ENCODE data around the gene CCDC60.

The CCDC60 gene

DNA sequence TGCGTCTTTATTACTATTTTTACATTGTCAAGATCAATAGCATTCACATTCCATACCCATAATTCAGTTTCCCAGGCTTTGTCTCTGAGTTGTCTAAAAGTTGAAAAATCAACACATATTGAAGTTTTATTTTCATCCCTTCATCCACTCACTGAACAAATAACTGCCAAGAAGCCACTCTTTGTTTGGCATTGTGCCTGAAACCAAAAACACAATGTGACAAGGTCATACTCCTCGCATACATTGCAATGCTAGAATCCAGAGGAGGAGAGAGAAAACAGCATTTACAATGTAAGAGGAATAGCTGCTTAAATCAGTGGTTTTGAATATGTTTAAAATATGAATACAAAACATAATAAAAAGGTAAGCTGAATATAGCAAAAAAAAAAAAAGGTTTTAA is 71.8 kb downstream of the CCDC60 start:
- no peaks in the 10 kb centered on the region for H3K27me3 ChIP-seq (ENCODE audit: control insufficient read depth in 2 of 2, insufficient read depth in 2 of 2, low read length in 2 of 2)
- no peak overlapping the region for H3K4me3 ChIP-seq (ENCODE audit: low read length in 2 of 2)
- H3K36me3 ChIP-seq (ENCODE audit: control insufficient read depth in 2 of 2, insufficient read depth in 2 of 2, low read length in 2 of 2) = no peaks in the 10 kb centered on the region
- H3K4me1 ChIP-seq (ENCODE audit: control insufficient read depth in 2 of 2, insufficient read depth in 2 of 2, low read length in 2 of 2) = no peaks in the 10 kb centered on the region
- no peak overlapping the region for H3K27ac ChIP-seq (ENCODE audit: low read depth in 2 of 2, low read length in 2 of 2)
- no peaks in the 10 kb centered on the region for H3K9me3 ChIP-seq (ENCODE audit: control insufficient read depth in 2 of 2, low read length in 2 of 2)
- no peak overlapping the region for H3K9ac ChIP-seq (ENCODE audit: low read depth in 1 of 2, low read length in 2 of 2)

DNA sequence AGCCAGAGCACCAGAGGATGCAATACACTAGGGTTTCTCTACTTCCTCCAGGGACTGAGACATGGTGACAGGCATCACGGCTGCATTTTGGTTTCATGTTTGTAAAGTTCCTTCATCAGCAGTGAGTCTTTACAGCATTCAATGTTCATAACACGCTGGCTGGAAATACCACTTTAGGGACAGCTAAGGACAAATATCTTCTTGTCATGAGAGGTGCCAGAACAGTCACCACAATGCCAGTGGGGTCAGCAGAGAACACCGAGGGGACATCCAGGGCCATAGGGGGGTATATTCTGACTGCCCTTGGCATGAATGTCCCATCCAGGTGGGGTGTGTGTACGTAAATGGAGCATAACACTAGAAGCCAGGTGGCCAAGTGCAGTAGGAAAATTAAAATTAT is 72.3 kb downstream of the CCDC60 start:
- Histone ChIP-seq H3K27me3 (ENCODE audit: control insufficient read depth in 2 of 2, insufficient read depth in 2 of 2, low read length in 2 of 2) (no peaks in the 10 kb centered on the region), H3K9me3 (ENCODE audit: control insufficient read depth in 2 of 2, low read length in 2 of 2) (no peaks in the 10 kb centered on the region), H3K9ac (ENCODE audit: low read depth in 1 of 2, low read length in 2 of 2) (no peak overlapping the region), H3K4me3 (ENCODE audit: low read length in 2 of 2) (no peak overlapping the region), H3K27ac (ENCODE audit: low read depth in 2 of 2, low read length in 2 of 2) (no peak overlapping the region), H3K4me1 (ENCODE audit: control insufficient read depth in 2 of 2, insufficient read depth in 2 of 2, low read length in 2 of 2) (no peaks in the 10 kb centered on the region), H3K36me3 (ENCODE audit: control insufficient read depth in 2 of 2, insufficient read depth in 2 of 2, low read length in 2 of 2) (no peaks in the 10 kb centered on the region)

DNA sequence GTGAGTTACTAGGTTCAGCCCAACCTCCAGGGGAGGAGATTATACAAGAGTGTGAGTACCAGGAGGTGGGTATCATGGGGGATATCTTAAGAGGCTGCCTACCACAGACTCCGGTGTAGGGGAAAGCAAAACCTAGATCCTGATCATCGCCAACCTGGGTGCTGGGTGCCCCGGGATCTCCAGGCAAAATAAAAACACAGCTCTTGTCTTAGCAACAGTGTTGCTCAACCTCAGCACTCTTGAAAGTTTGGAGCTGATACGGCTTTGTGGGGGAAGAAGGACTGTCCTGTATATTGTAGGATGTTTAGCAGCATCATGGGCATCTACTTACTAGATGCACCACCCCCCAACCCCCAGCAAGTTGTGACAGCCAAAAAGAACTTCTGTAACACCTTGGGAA is 74.5 kb downstream of the CCDC60 start:
- H3K27me3 ChIP-seq (ENCODE audit: control insufficient read depth in 2 of 2, insufficient read depth in 2 of 2, low read length in 2 of 2) = no peaks in the 10 kb centered on the region
- H3K9ac ChIP-seq (ENCODE audit: low read depth in 1 of 2, low read length in 2 of 2) = no peak overlapping the region
- H3K9me3 ChIP-seq (ENCODE audit: control insufficient read depth in 2 of 2, low read length in 2 of 2) = no peaks in the 10 kb centered on the region
- no peaks in the 10 kb centered on the region for H3K36me3 ChIP-seq (ENCODE audit: control insufficient read depth in 2 of 2, insufficient read depth in 2 of 2, low read length in 2 of 2)
- no peak overlapping the region for H3K27ac ChIP-seq (ENCODE audit: low read depth in 2 of 2, low read length in 2 of 2)
- H3K4me1 ChIP-seq (ENCODE audit: control insufficient read depth in 2 of 2, insufficient read depth in 2 of 2, low read length in 2 of 2) = no peaks in the 10 kb centered on the region
- H3K4me3 ChIP-seq (ENCODE audit: low read length in 2 of 2) = no peak overlapping the region

- H3K36me3 ChIP-seq (ENCODE audit: control insufficient read depth in 2 of 2, insufficient read depth in 2 of 2, low read length in 2 of 2) = no peaks in the 10 kb centered on the region
- H3K4me1 ChIP-seq (ENCODE audit: control insufficient read depth in 2 of 2, insufficient read depth in 2 of 2, low read length in 2 of 2) = peaks cover 0 to 4% of the 10 kb centered on the region in 2 donors
- H3K9me3 ChIP-seq (ENCODE audit: control insufficient read depth in 2 of 2, low read length in 2 of 2) = no peaks in the 10 kb centered on the region
- no peak overlapping the region for H3K27ac ChIP-seq (ENCODE audit: low read depth in 2 of 2, low read length in 2 of 2)
- no peaks in the 10 kb centered on the region for H3K27me3 ChIP-seq (ENCODE audit: control insufficient read depth in 2 of 2, insufficient read depth in 2 of 2, low read length in 2 of 2)
- no peak overlapping the region for H3K9ac ChIP-seq (ENCODE audit: low read depth in 1 of 2, low read length in 2 of 2)
- H3K4me3 ChIP-seq (ENCODE audit: low read length in 2 of 2) = no peak overlapping the region
Observed at GRCh38 chr12:119410396-119410795, 75.9 kb downstream of the CCDC60 start.

- no peak overlapping the region for H3K4me3 ChIP-seq (ENCODE audit: low read length in 2 of 2)
- no peak overlapping the region for H3K27ac ChIP-seq (ENCODE audit: low read depth in 2 of 2, low read length in 2 of 2)
- no peaks in the 10 kb centered on the region for H3K36me3 ChIP-seq (ENCODE audit: control insufficient read depth in 2 of 2, insufficient read depth in 2 of 2, low read length in 2 of 2)
- peaks cover 0 to 6% of the 10 kb centered on the region in 2 donors for H3K4me1 ChIP-seq (ENCODE audit: control insufficient read depth in 2 of 2, insufficient read depth in 2 of 2, low read length in 2 of 2)
- no peaks in the 10 kb centered on the region for H3K27me3 ChIP-seq (ENCODE audit: control insufficient read depth in 2 of 2, insufficient read depth in 2 of 2, low read length in 2 of 2)
- H3K9ac ChIP-seq (ENCODE audit: low read depth in 1 of 2, low read length in 2 of 2) = no peak overlapping the region
- H3K9me3 ChIP-seq (ENCODE audit: control insufficient read depth in 2 of 2, low read length in 2 of 2) = no peaks in the 10 kb centered on the region
Observed at GRCh38 chr12:119412306-119412705, 77.8 kb downstream of the CCDC60 start.

DNA sequence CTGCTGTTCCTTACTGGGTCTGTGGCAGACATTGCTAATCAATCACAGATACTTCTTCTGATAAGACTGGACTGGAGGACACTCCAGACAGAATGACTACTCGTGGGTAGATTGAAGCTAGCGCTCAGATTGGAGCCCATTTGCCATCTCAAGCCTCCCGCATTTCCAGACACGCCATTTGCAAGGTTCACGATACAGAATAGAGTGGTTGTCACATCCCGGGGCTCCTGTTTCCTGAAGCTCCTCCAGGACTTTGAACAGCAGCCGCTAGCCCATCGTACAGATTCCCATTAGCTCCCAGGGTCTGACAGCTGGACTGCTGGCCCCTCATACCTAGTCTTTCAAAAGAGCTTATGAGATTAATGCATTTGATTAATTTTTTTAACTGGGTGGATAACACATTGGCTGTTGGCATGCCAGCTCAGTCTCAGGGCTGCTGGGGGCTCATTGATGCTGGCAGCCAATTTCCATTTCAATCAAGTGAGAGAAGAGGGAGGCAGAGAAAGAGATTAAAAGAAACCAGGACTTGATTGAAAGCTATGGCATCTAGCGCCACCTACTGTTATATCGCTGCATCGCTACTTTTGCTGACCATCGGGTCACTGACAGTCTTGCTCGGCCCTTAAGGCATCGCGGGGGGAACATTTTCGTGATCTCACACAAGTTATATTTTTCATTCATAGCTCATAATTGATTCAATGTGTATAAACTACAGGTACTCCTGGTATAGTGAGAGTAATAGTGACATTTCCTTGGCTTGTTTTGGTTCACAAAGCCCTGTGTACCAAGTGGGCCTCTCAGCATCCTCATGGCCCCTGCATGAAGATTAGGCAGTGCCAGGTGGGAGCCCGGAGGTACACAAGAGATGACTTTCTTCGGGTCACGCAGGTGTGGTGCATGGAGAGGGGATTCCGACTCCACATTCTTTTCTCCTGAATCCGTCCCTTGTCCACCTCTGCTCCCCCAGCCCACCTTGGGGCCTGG is 78.6 kb downstream of the CCDC60 start:
- Histone ChIP-seq H3K9ac (ENCODE audit: low read depth in 1 of 2, low read length in 2 of 2) (no peak overlapping the region), H3K4me1 (ENCODE audit: control insufficient read depth in 2 of 2, insufficient read depth in 2 of 2, low read length in 2 of 2) (peaks cover 0 to 9% of the 10 kb centered on the region in 2 donors), H3K27me3 (ENCODE audit: control insufficient read depth in 2 of 2, insufficient read depth in 2 of 2, low read length in 2 of 2) (no peaks in the 10 kb centered on the region), H3K4me3 (ENCODE audit: low read length in 2 of 2) (no peak overlapping the region), H3K9me3 (ENCODE audit: control insufficient read depth in 2 of 2, low read length in 2 of 2) (no peaks in the 10 kb centered on the region), H3K36me3 (ENCODE audit: control insufficient read depth in 2 of 2, insufficient read depth in 2 of 2, low read length in 2 of 2) (no peaks in the 10 kb centered on the region), H3K27ac (ENCODE audit: low read depth in 2 of 2, low read length in 2 of 2) (no peak overlapping the region)

DNA sequence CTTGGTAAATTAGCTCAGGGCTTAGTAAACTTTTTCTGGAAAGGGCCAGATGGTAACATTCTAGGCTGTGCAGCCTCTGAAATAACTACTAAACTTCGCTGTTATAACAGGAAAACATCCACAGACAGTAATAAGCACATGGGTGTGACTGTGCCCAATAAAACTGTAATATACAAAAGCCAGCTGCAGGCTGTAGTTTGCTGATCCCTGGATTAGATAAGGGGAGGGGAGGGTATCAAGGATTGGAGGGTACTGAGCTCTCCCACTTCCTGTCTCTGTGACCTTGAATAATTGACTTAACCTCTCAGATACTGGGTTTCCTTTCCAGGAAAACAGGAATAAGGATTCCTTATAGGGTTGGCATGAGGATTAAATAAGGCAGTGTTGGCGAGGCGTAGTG is 81.2 kb downstream of the CCDC60 start:
- Histone ChIP-seq H3K9ac (ENCODE audit: low read depth in 1 of 2, low read length in 2 of 2) (no peak overlapping the region), H3K4me3 (ENCODE audit: low read length in 2 of 2) (no peak overlapping the region), H3K27ac (ENCODE audit: low read depth in 2 of 2, low read length in 2 of 2) (peak overlapping the region in 1 of 2 donors; percentile 34)

GRCh38 chr12:119417440-119417839 is 82.9 kb downstream of the CCDC60 start:
- Histone ChIP-seq H3K36me3 (ENCODE audit: control insufficient read depth in 2 of 2, insufficient read depth in 2 of 2, low read length in 2 of 2) (no peaks in the 10 kb centered on the region), H3K4me3 (ENCODE audit: low read length in 2 of 2) (no peak overlapping the region), H3K27me3 (ENCODE audit: control insufficient read depth in 2 of 2, insufficient read depth in 2 of 2, low read length in 2 of 2) (no peaks in the 10 kb centered on the region), H3K9me3 (ENCODE audit: control insufficient read depth in 2 of 2, low read length in 2 of 2) (no peaks in the 10 kb centered on the region), H3K9ac (ENCODE audit: low read depth in 1 of 2, low read length in 2 of 2) (no peak overlapping the region), H3K27ac (ENCODE audit: low read depth in 2 of 2, low read length in 2 of 2) (peak overlapping the region in 1 of 2 donors; percentile 7), H3K4me1 (ENCODE audit: control insufficient read depth in 2 of 2, insufficient read depth in 2 of 2, low read length in 2 of 2) (peaks cover 0 to 9% of the 10 kb centered on the region in 2 donors)

More for the DNA sequence above, 81.2 kb downstream of the CCDC60 start:
- Histone ChIP-seq H3K4me1 (ENCODE audit: control insufficient read depth in 2 of 2, insufficient read depth in 2 of 2, low read length in 2 of 2) (peaks cover 0 to 9% of the 10 kb centered on the region in 2 donors), H3K27me3 (ENCODE audit: control insufficient read depth in 2 of 2, insufficient read depth in 2 of 2, low read length in 2 of 2) (no peaks in the 10 kb centered on the region), H3K36me3 (ENCODE audit: control insufficient read depth in 2 of 2, insufficient read depth in 2 of 2, low read length in 2 of 2) (no peaks in the 10 kb centered on the region), H3K9me3 (ENCODE audit: control insufficient read depth in 2 of 2, low read length in 2 of 2) (no peaks in the 10 kb centered on the region)

DNA sequence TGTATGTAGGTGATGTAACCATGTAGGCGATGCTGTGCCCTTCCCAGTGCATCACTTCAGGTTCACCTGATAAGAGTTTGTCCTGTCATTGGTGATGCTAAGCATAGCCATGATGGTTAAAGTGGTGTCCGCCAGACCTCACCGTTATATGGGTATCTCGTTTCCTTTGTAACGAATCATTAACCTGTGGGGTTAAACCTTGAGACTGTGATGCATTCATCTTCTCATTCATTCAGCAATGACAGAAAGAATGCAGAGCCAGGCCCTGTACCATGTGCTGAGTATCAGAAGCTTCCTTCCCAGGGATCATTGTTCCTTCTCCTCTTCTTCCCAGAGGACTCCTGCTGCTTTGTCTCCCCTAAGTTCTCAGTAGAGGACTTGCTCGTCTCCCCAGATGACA is 84.9 kb downstream of the CCDC60 start:
- H3K4me3 ChIP-seq (ENCODE audit: low read length in 2 of 2) = no peak overlapping the region
- H3K9me3 ChIP-seq (ENCODE audit: control insufficient read depth in 2 of 2, low read length in 2 of 2) = no peaks in the 10 kb centered on the region
- peaks cover 0 to 9% of the 10 kb centered on the region in 2 donors for H3K4me1 ChIP-seq (ENCODE audit: control insufficient read depth in 2 of 2, insufficient read depth in 2 of 2, low read length in 2 of 2)
- H3K9ac ChIP-seq (ENCODE audit: low read depth in 1 of 2, low read length in 2 of 2) = no peak overlapping the region
- no peak overlapping the region for H3K27ac ChIP-seq (ENCODE audit: low read depth in 2 of 2, low read length in 2 of 2)
- no peaks in the 10 kb centered on the region for H3K27me3 ChIP-seq (ENCODE audit: control insufficient read depth in 2 of 2, insufficient read depth in 2 of 2, low read length in 2 of 2)
- H3K36me3 ChIP-seq (ENCODE audit: control insufficient read depth in 2 of 2, insufficient read depth in 2 of 2, low read length in 2 of 2) = no peaks in the 10 kb centered on the region

DNA sequence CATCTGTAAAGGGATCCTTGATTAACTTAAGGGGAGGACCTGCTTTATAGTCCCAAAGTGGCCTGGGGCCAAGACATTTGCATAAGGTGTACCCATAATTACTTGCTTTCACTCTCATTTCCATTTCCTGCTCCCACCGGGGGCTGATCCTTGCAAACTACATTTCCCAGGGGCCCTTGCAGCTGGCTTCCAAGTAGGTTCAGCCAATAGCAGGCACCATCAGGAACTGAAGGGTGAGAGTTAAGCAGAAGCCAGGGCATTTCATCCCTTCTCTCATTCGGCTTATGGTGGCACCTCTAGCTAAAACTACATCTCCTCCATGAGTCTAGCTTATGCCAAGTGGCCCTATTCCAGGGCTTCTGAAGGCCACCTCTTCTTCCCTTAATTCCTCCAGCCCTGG is 88.8 kb downstream of the CCDC60 start:
- Histone ChIP-seq H3K9ac (ENCODE audit: low read depth in 1 of 2, low read length in 2 of 2) (no peak overlapping the region), H3K4me3 (ENCODE audit: low read length in 2 of 2) (no peak overlapping the region), H3K36me3 (ENCODE audit: control insufficient read depth in 2 of 2, insufficient read depth in 2 of 2, low read length in 2 of 2) (no peaks in the 10 kb centered on the region), H3K9me3 (ENCODE audit: control insufficient read depth in 2 of 2, low read length in 2 of 2) (no peaks in the 10 kb centered on the region), H3K4me1 (ENCODE audit: control insufficient read depth in 2 of 2, insufficient read depth in 2 of 2, low read length in 2 of 2) (no peaks in the 10 kb centered on the region), H3K27me3 (ENCODE audit: control insufficient read depth in 2 of 2, insufficient read depth in 2 of 2, low read length in 2 of 2) (no peaks in the 10 kb centered on the region), H3K27ac (ENCODE audit: low read depth in 2 of 2, low read length in 2 of 2) (no peak overlapping the region)

All from mucosa of rectum (tissue), 2 donors.